Tibial nerve (tissue), 4 donors: ENCODE results near the gene CAPZA2.

ENCODE experiments used
- EP300 ChIP-seq, 2 donors: sonication (generic); formaldehyde crosslinking; IDR thresholded peaks; one replicate each; pipeline ENCODE4 v1.6.1; 2017; ENCODE audit warnings: antibody characterized with exemption in 2 of 2, mild to moderate bottlenecking in 1 of 2
- POLR2A ChIP-seq, 2 donors: fragments of 450-650 bp; IDR thresholded peaks; one replicate each; pipeline ENCODE4 v1.6.1; 2017; ENCODE audit warnings: antibody characterized with exemption in 2 of 2, mild to moderate bottlenecking in 2 of 2, moderate library complexity in 2 of 2
- TF ChIP-seq, protein P1 (sequence below), 5 experiments: fragments of 200-600 bp in 3 of 5; fragments of 450-650 bp in 2 of 5; sonication (generic) in 3 of 5; IDR thresholded peaks; one replicate each; pipeline ENCODE4 v1.5.1; 2016 to 2019; ENCODE audit warnings: antibody characterized with exemption in 5 of 5, mild to moderate bottlenecking in 3 of 5, moderate library complexity in 2 of 5

DNA sequence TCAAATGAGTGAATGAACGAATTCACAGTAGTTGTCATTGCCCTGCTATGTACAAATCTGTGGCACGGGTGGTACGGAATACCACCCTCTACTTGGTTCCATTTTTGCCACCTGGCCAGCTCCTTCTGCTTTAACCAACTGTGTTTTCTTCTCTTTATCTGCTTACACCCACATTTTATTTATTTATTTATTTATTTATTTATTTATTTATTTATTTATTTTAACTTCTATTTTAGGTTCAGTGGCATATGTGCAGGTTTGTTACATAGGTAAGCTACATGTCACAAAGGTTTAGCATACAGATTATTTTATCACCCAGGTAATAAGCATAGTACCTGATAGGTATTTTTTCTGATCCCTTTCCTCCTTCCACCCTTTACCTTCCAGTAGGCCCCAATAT is 42.2 kb upstream of the CAPZA2 start:
- TF ChIP-seq, protein P1, sequence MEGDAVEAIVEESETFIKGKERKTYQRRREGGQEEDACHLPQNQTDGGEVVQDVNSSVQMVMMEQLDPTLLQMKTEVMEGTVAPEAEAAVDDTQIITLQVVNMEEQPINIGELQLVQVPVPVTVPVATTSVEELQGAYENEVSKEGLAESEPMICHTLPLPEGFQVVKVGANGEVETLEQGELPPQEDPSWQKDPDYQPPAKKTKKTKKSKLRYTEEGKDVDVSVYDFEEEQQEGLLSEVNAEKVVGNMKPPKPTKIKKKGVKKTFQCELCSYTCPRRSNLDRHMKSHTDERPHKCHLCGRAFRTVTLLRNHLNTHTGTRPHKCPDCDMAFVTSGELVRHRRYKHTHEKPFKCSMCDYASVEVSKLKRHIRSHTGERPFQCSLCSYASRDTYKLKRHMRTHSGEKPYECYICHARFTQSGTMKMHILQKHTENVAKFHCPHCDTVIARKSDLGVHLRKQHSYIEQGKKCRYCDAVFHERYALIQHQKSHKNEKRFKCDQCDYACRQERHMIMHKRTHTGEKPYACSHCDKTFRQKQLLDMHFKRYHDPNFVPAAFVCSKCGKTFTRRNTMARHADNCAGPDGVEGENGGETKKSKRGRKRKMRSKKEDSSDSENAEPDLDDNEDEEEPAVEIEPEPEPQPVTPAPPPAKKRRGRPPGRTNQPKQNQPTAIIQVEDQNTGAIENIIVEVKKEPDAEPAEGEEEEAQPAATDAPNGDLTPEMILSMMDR (IDR thresholded peaks at IDR 0.05) = no peak
- TF ChIP-seq POLR2A (IDR thresholded peaks at IDR 0.05) (no peak), EP300 (IDR thresholded peaks at IDR 0.05) (no peak)
